GM20000 (cell line): ENCODE measurements around the gene IFT88.

Experiments used
- DNase-seq: peaks from one replicate; pipeline ENCODE4 v3.0.0; 2012; ENCODE audit warnings: low spot score
- CTCF ChIP-seq: IDR thresholded peaks from 2 replicates; pipeline ENCODE4 v1.5.1; 2012; ENCODE audit warnings: mild to moderate bottlenecking, control low read depth; ENCODE audit errors: extremely low read depth, missing control alignments

The IFT88 gene

GRCh38 chr13:20719783-20720182 lies 152.8 kb downstream of the IFT88 start:
- TF ChIP-seq CTCF = no peak
- no peak for DNase-seq

GRCh38 chr13:20720499-20720898 lies 153.5 kb downstream of the IFT88 start:
- no peak for DNase-seq
- TF ChIP-seq CTCF = no peak

- TF ChIP-seq CTCF = no peak
- DNase-seq = no peak
These were observed 154.1 kb downstream of the IFT88 start for GRCh38 chr13:20721058-20721453.

- no peak for TF ChIP-seq CTCF
- DNase-seq = no peak
These were observed 154.7 kb downstream of the IFT88 start for GRCh38 chr13:20721454-20722357.

- TF ChIP-seq CTCF = no peak
These were observed 160.9 kb downstream of the IFT88 start for GRCh38 chr13:20727856-20728255.

GRCh38 chr13:20728579-20729311 lies 161.8 kb downstream of the IFT88 start:
- DNase-seq = no peak
- no peak for TF ChIP-seq CTCF

More at GRCh38 chr13:20727856-20728255, 160.9 kb downstream of the IFT88 start:
- no peak for DNase-seq
